ENCODE data around the gene CCL1. TPM values are rescaled to one million over a fixed set of nuclear protein-coding genes. Genes with fewer than 3 reads are reported as not detected.

Gene CCL1
- total and polyA plus RNA-seq, 7 donors = not detected

DNA sequence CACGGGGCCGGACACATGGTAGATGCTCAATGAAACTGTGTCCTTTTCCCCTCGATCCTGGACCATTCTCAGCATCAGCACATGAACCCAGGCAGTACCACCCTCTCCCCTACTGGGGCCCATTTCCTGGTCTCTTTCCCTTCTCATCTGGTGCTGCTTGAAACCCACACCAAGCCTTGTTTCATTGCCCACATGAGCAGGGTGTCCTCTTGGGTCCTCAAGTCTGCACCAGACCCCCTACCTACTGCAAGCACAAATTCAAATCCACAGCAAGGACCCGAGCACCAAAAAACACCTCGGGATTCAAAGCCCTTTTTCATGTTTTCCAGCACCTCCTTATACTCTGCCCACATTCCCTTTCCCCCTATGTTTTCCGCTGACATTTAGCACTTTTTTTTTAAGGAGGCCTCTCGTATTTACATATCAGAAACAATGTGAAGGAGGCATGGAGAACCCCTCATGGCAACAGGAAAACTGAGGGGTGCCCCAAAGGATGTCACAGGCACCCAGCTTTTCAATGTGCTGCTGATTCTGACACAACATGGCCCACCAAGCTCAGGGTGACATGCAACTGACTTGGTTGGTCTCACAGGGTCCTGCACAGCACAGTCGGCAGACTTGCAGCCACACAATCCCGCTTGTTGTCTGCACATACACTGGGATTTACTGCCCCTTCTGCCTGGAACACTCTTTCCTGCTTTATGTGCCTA lies 4.6 kb upstream of the CCL1 start:
- no peaks in the 10 kb centered on the region for H3K36me3 ChIP-seq (ENCODE audit: insufficient read depth in 1 of 2, low read depth in 1 of 2)
- WGBS, 3 donors = 76 to 81% (median 81%) methylated on average over 9 of the region's 9 CpGs
- ATAC-seq (no peak), DNase-seq (no peak)
- no peak overlapping the region for H3K27ac ChIP-seq
- TF ChIP-seq, protein P1, sequence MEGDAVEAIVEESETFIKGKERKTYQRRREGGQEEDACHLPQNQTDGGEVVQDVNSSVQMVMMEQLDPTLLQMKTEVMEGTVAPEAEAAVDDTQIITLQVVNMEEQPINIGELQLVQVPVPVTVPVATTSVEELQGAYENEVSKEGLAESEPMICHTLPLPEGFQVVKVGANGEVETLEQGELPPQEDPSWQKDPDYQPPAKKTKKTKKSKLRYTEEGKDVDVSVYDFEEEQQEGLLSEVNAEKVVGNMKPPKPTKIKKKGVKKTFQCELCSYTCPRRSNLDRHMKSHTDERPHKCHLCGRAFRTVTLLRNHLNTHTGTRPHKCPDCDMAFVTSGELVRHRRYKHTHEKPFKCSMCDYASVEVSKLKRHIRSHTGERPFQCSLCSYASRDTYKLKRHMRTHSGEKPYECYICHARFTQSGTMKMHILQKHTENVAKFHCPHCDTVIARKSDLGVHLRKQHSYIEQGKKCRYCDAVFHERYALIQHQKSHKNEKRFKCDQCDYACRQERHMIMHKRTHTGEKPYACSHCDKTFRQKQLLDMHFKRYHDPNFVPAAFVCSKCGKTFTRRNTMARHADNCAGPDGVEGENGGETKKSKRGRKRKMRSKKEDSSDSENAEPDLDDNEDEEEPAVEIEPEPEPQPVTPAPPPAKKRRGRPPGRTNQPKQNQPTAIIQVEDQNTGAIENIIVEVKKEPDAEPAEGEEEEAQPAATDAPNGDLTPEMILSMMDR (IDR thresholded peaks at IDR 0.05) = no peak
- no peak overlapping the region for H3K4me3 ChIP-seq
- no peaks in the 10 kb centered on the region for H3K4me1 ChIP-seq
- intact Hi-C loops (cut with DNase I) = no loop called here
- H3K27me3 ChIP-seq (ENCODE audit: insufficient read depth in 3 of 3, low read length in 2 of 3) = peaks cover 0 to 16% (median 0%) of the 10 kb centered on the region in 3 donors
- H3K9me3 ChIP-seq = no peaks in the 10 kb centered on the region

- Histone ChIP-seq H3K4me3 (no peak overlapping the region), H3K27me3 (ENCODE audit: insufficient read depth in 3 of 3, low read length in 2 of 3) (peaks cover 0 to 20% (median 0%) of the 10 kb centered on the region in 3 donors), H3K4me1 (no peaks in the 10 kb centered on the region), H3K27ac (no peak overlapping the region), H3K36me3 (ENCODE audit: insufficient read depth in 1 of 2, low read depth in 1 of 2) (no peaks in the 10 kb centered on the region), H3K9me3 (no peaks in the 10 kb centered on the region)
- ATAC-seq = no peak
- intact Hi-C loops (cut with DNase I) = no loop called here
- 59 to 63% (median 60%) methylated on average over 4 of the region's 4 CpGs for WGBS, 3 donors
- no peak for DNase-seq
- TF ChIP-seq, protein P1 (IDR thresholded peaks at IDR 0.05) = no peak
Observed at GRCh38 chr17:34366529-34367107, 3.6 kb upstream of the CCL1 start.

DNA sequence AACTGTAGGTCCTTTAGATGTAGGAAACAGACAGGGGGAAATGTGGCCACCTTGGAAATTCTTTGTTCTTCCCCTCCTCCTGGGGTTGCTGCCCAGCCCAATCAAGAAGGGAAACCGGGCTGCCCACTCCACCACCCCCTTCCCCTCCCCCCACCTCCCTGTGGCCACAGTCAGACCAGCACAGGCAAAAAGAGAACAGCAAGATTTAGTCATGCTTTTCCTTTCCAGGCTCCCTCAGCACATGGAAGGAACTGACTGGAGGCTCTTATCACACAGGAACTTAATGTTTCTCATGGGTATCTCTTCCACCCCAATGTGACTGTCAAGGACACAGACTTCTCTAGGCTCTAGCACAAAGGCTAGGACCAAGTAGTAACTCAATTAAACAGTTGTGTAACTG lies 3.0 kb upstream of the CCL1 start:
- Histone ChIP-seq H3K27me3 (ENCODE audit: insufficient read depth in 3 of 3, low read length in 2 of 3) (peaks cover 0 to 20% (median 0%) of the 10 kb centered on the region in 3 donors), H3K4me1 (no peaks in the 10 kb centered on the region), H3K9me3 (no peaks in the 10 kb centered on the region), H3K27ac (no peak overlapping the region), H3K36me3 (ENCODE audit: insufficient read depth in 1 of 2, low read depth in 1 of 2) (no peaks in the 10 kb centered on the region), H3K4me3 (no peak overlapping the region)
- ATAC-seq (no peak), DNase-seq (no peak)
- WGBS, 3 donors = 0 to 11% (median 0%) methylated on average over 1 of the region's 1 CpG
- intact Hi-C loops (cut with DNase I) = no loop called here
- TF ChIP-seq, protein P1 (IDR thresholded peaks at IDR 0.05) = no peak

- 65 to 71% (median 67%) methylated on average over 2 of the region's 2 CpGs for whole genome bisulfite sequencing, 3 donors
- intact Hi-C loops (cut with DNase I) = no loop called here
- H3K4me3 ChIP-seq = no peak overlapping the region
- ATAC-seq = no peak
- peaks cover 0 to 20% (median 0%) of the 10 kb centered on the region in 3 donors for H3K27me3 ChIP-seq (ENCODE audit: insufficient read depth in 3 of 3, low read length in 2 of 3)
- no peaks in the 10 kb centered on the region for H3K36me3 ChIP-seq (ENCODE audit: insufficient read depth in 1 of 2, low read depth in 1 of 2)
- DNase-seq = no peak
- TF ChIP-seq, protein P1 (IDR thresholded peaks at IDR 0.05) = no peak
- H3K4me1 ChIP-seq = no peaks in the 10 kb centered on the region
- no peak overlapping the region for H3K27ac ChIP-seq
- H3K9me3 ChIP-seq = no peaks in the 10 kb centered on the region
Observed at GRCh38 chr17:34365340-34365739, 2.3 kb upstream of the CCL1 start.
